SU-DHL-6 (cell line): ENCODE data around the gene LTO1.

ENCODE experiments used
- H2AFZ ChIP-seq: fragments of 200-600 bp; sonication (generic); 2 replicates; pipeline ENCODE4 v1.6.1; 2014; ENCODE audit warnings: low read depth, mild to moderate bottlenecking, moderate library complexity, mixed read lengths, antibody characterized with exemption, low read length; ENCODE audit not compliant: severe bottlenecking
- H3F3A ChIP-seq: fragments of 200-600 bp; shearing (Covaris generic); 2 replicates; pipeline ENCODE4 v1.6.0; 2016; ENCODE audit warnings: antibody characterized with exemption, mild to moderate bottlenecking; ENCODE audit not compliant: insufficient read depth
- H3K27ac ChIP-seq: fragments of 200-600 bp; sonication (generic); 2 replicates; pipeline ENCODE4 v1.5.1; 2016; ENCODE audit warnings: low read depth, mild to moderate bottlenecking, low read length, moderate library complexity, mixed read lengths
- H3K27me3 ChIP-seq: fragments of 200-600 bp; sonication (generic), shearing (Covaris generic); 2 replicates; pipeline ENCODE4 v1.6.0; 2014; ENCODE audit warnings: mild to moderate bottlenecking, low read length
- H3K36me3 ChIP-seq: fragments of 200-600 bp; sonication (generic); 2 replicates; pipeline ENCODE4 v1.6.1; 2014; ENCODE audit warnings: mild to moderate bottlenecking, low read length, mixed read lengths
- H3K4me2 ChIP-seq: fragments of 300-600, 200-600 bp; shearing (Covaris generic), sonication (generic); 2 replicates; pipeline ENCODE4 v1.6.0; 2014; ENCODE audit warnings: low read length, low read depth, mild to moderate bottlenecking; ENCODE audit not compliant: poor library complexity, severe bottlenecking
- H3K4me3 ChIP-seq: fragments of 200-600 bp; sonication (generic); 2 replicates; pipeline ENCODE4 v1.5.1; 2014; ENCODE audit warnings: antibody characterized with exemption, low read length, mild to moderate bottlenecking, mixed read lengths; ENCODE audit not compliant: insufficient read depth, poor library complexity, severe bottlenecking
- H3K79me2 ChIP-seq: fragments of 200-600 bp; sonication (generic); 2 replicates; pipeline ENCODE4 v1.6.1; 2014; ENCODE audit warnings: mild to moderate bottlenecking, low read length, moderate library complexity; ENCODE audit not compliant: insufficient read depth
- H3K9ac ChIP-seq: fragments of 200-600 bp; sonication (generic); 2 replicates; pipeline ENCODE4 v1.7.0; 2014; ENCODE audit warnings: mild to moderate bottlenecking, low read length
- H3K9me2 ChIP-seq: fragments of 200-600 bp; sonication (generic); replicated peaks from 2 replicates; pipeline ENCODE4 v1.6.1; 2014; ENCODE audit warnings: low read length; ENCODE audit not compliant: insufficient read depth
- H3K9me3 ChIP-seq: fragments of 200-600 bp; sonication (generic); 2 replicates; pipeline ENCODE4 v1.6.1; 2014; ENCODE audit warnings: low read length, mixed read lengths; ENCODE audit not compliant: insufficient read depth
- H4K20me1 ChIP-seq: fragments of 200-600 bp; sonication (generic); 2 replicates; pipeline ENCODE4 v1.6.1; 2014; ENCODE audit warnings: low read depth, mild to moderate bottlenecking, antibody characterized with exemption, low read length, moderate library complexity, mixed read lengths
- EZH2phosphoT487 ChIP-seq: fragments of 200-600 bp; sonication (generic), shearing (Covaris generic); conservative IDR thresholded peaks from 2 replicates; pipeline ENCODE4 v1.6.1; 2018; ENCODE audit warnings: mild to moderate bottlenecking, antibody characterized with exemption, low read length, moderate library complexity, mixed read lengths
- TF ChIP-seq, protein P1 (sequence below): fragments of 200-600 bp; sonication (generic); IDR thresholded peaks from one replicate; pipeline ENCODE4 v1.5.1; 2017; ENCODE audit warnings: antibody characterized with exemption, mild to moderate bottlenecking, low read length, moderate library complexity; ENCODE audit not compliant: insufficient read depth, poor library complexity, severe bottlenecking

Gene LTO1

DNA sequence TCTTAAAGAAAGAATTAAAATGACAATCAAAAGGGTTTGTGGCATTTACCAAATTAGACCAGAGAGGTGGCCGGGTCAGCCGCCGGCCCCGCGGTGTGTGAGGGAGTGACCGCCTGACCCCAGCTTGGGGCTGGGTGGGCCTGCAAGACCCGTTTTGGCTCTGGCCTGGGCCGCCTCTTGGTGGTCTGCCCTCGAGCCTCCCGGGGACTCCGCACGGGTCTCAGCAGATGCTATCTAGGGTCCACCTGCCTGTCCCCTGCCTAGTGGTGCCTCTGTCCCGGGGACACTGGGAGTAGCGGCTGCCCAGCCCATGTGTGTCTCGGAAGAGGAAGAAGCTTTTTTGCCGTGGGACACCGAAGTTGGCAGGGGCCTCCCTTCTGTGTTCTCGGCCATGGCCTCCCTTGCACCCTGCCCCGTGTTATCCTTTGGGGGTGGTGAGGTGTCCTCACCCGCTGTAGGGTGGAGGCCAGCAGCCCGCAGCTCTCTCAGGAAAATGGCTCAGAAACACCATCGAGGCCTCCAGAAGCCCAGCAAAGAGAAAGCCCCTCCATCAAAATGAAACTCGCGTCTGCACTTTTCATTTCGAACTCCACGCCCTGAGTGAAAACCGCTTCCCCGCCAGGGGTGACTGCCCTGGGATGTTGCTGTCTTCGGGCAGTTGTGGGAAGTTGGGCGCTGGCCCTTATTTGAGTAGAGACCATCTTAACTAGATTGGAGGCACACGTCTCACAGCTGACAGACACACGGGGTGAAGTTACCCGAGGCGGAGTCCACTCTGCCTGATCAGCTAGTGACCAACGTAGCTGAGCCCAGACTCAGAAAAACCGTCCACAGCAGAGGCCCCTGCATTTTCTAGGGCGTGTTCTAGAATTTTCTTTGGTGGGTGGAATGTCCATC lies 26.2 kb downstream of the LTO1 start:
- H3K9me3 ChIP-seq = no peaks in the 10 kb centered on the region
- no peak overlapping the region for H2AFZ ChIP-seq
- no peaks in the 10 kb centered on the region for H3K79me2 ChIP-seq
- H4K20me1 ChIP-seq = no peaks in the 10 kb centered on the region
- H3K4me3 ChIP-seq = no peak overlapping the region
- no peak overlapping the region for H3K4me2 ChIP-seq
- H3K9ac ChIP-seq = no peak overlapping the region
- no peak for TF ChIP-seq EZH2phosphoT487
- TF ChIP-seq, protein P1, sequence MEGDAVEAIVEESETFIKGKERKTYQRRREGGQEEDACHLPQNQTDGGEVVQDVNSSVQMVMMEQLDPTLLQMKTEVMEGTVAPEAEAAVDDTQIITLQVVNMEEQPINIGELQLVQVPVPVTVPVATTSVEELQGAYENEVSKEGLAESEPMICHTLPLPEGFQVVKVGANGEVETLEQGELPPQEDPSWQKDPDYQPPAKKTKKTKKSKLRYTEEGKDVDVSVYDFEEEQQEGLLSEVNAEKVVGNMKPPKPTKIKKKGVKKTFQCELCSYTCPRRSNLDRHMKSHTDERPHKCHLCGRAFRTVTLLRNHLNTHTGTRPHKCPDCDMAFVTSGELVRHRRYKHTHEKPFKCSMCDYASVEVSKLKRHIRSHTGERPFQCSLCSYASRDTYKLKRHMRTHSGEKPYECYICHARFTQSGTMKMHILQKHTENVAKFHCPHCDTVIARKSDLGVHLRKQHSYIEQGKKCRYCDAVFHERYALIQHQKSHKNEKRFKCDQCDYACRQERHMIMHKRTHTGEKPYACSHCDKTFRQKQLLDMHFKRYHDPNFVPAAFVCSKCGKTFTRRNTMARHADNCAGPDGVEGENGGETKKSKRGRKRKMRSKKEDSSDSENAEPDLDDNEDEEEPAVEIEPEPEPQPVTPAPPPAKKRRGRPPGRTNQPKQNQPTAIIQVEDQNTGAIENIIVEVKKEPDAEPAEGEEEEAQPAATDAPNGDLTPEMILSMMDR = no peak
- no peaks in the 10 kb centered on the region for H3F3A ChIP-seq
- no peaks in the 10 kb centered on the region for H3K27me3 ChIP-seq
- H3K9me2 ChIP-seq = no peaks in the 10 kb centered on the region
- H3K36me3 ChIP-seq = no peaks in the 10 kb centered on the region
- H3K27ac ChIP-seq = no peak overlapping the region

DNA sequence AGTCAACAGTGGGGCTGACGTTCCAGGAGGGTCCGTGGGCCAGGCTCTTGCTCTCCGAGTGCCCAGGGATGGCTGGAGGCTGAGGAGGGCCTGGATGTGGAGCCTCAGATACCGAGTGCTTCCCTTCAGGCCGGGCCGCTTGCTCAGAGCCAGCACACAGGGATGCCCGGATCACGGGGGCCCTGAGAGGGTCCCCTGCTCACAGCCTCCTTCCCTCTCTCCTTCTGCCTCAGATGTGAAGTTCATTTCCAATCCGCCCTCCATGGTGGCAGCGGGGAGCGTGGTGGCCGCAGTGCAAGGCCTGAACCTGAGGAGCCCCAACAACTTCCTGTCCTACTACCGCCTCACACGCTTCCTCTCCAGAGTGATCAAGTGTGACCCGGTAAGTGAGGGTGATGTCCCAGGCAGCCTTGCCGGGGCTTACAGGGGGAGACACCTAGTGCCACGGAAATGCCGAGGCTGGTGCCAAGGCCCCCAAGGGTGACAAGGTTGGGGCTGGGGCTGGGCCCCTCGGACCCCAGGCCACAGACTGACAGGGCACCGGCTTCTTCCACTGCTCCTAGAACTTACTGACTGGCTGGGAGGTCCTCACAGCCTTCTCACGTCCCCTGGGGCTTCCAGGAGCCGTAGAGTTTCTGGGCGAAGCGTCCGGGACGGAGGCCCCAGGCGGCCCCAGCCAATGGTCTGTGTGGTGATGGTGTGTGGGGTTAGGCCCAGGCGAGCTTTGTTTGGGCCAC lies 27.2 kb downstream of the LTO1 start:
- H3K9me3 ChIP-seq = no peaks in the 10 kb centered on the region
- no peak overlapping the region for H3K9ac ChIP-seq
- no peaks in the 10 kb centered on the region for H4K20me1 ChIP-seq
- H3K27me3 ChIP-seq = no peaks in the 10 kb centered on the region
- H3K4me3 ChIP-seq = no peak overlapping the region
- no peak overlapping the region for H2AFZ ChIP-seq
- TF ChIP-seq, protein P1 = no peak
- TF ChIP-seq EZH2phosphoT487 = no peak
- no peaks in the 10 kb centered on the region for H3F3A ChIP-seq
- no peaks in the 10 kb centered on the region for H3K79me2 ChIP-seq
- no peaks in the 10 kb centered on the region for H3K9me2 ChIP-seq
- H3K36me3 ChIP-seq = no peaks in the 10 kb centered on the region
- H3K27ac ChIP-seq = no peak overlapping the region
- H3K4me2 ChIP-seq = no peak overlapping the region

DNA sequence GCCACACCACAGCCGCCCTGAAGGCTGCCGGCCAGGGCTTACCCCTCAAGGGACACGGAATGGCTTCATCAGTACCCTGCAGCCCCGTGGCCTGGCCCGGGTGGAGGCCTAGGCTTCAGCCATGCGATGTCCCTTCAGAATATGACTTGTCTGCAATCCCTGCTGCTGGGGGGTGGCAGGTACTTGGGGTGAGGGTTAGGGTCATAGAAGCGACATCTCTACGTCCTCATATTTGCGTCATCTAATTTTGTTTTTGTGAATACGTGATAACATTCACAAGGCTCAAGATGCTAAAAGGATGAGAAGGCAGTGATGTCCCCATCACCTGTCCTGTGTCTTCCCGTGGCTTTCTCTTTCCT lies 27.8 kb downstream of the LTO1 start:
- Histone ChIP-seq H3K9ac (no peak overlapping the region), H3K36me3 (no peaks in the 10 kb centered on the region), H3K27ac (no peak overlapping the region), H3K9me3 (no peaks in the 10 kb centered on the region), H3K79me2 (no peaks in the 10 kb centered on the region), H3K4me2 (no peak overlapping the region), H4K20me1 (no peaks in the 10 kb centered on the region), H3K4me3 (no peak overlapping the region), H3K27me3 (no peaks in the 10 kb centered on the region), H3F3A (no peaks in the 10 kb centered on the region), H2AFZ (no peak overlapping the region), H3K9me2 (no peaks in the 10 kb centered on the region)
- TF ChIP-seq EZH2phosphoT487 = no peak
- TF ChIP-seq, protein P1 = no peak
